Gastrocnemius medialis (tissue), 4 donors: ENCODE data around the gene KRTAP24-1. TPM values are rescaled to one million over a fixed set of nuclear protein-coding genes. Genes with fewer than 3 reads are reported as not detected.

Source experiments
- ATAC-seq, 2 donors: fragments of 150-250 bp; one replicate each; pipeline ENCODE4 v1.9.1; 2016
- DNase-seq, 2 donors: peaks; one replicate each; pipeline ENCODE4 v3.0.0-alpha.2; 2019
- H3K27ac ChIP-seq, 4 donors: fragments of 200-600 bp; sonication (generic); 1 replicate in 1 of 4; 2 replicates in 3 of 4; pipeline ENCODE4 v1.5.1; 2016 to 2018; ENCODE audit warnings: mild to moderate bottlenecking in 2 of 4, moderate library complexity in 1 of 4
- H3K27me3 ChIP-seq, 3 donors: fragments of 200-600 bp; sonication (generic) in 2 of 3; 1 replicate in 1 of 3; 2 replicates in 2 of 3; pipeline versions ENCODE4 v1.5.1 to v1.6.0; 2016 to 2019; ENCODE audit warnings: mild to moderate bottlenecking in 1 of 3, moderate library complexity in 1 of 3
- H3K36me3 ChIP-seq, 2 donors: fragments of 200-600 bp; sonication (generic) in 1 of 2; one replicate each; pipeline ENCODE4 v1.5.1; 2017 to 2018
- H3K4me1 ChIP-seq, 2 donors: fragments of 200-600 bp; sonication (generic) in 1 of 2; one replicate each; pipeline ENCODE4 v1.5.1; 2016 to 2017; ENCODE audit warnings: mild to moderate bottlenecking in 2 of 2
- H3K4me3 ChIP-seq, 4 donors: fragments of 200-600 bp; sonication (generic) in 3 of 4; 1 replicate in 1 of 4; 2 replicates in 3 of 4; pipeline ENCODE4 v1.5.1; 2016 to 2019; ENCODE audit warnings: mild to moderate bottlenecking in 2 of 4
- H3K9me3 ChIP-seq, 3 donors: fragments of 200-600 bp; sonication (generic) in 2 of 3; 1 replicate in 1 of 3; 2 replicates in 2 of 3; pipeline ENCODE4 v1.5.1; 2016 to 2019
- POLR2A ChIP-seq, 2 donors: fragments of 450-650 bp; IDR thresholded peaks; one replicate each; pipeline ENCODE4 v1.6.1; 2017; ENCODE audit warnings: antibody characterized with exemption in 2 of 2, mild to moderate bottlenecking in 2 of 2, moderate library complexity in 2 of 2
- in situ Hi-C, 4 donors: fragments of 200-750 bp; cut with MboI; loops; one replicate each; pipeline versions ENCODE4 v1.15.0 to v1.8.0; 2017; ENCODE audit warnings: low sequenced_read_pairs in 4 of 4
- intact Hi-C: fragments of 100-400 bp; cut with DNase I; formaldehyde crosslinking; loops from one replicate; pipeline ENCODE4 v1.15.1; 2023; ENCODE audit warnings: low total_unique reads
- total RNA-seq, 4 donors: library from RNA; depleted of rRNA; stranded (reverse); fragments of >200 nt; gene quantifications; one replicate each; pipeline versions ENCODE4 v1.1.0 to v1.2.3, GENCODE V29; 2016
- TF ChIP-seq, protein P1 (sequence below), 5 experiments: fragments of 450-650 bp in 3 of 5; fragments of 200-600 bp in 2 of 5; sonication (generic) in 2 of 5; IDR thresholded peaks in 4 of 5; conservative IDR thresholded peaks in 1 of 5; 1 replicate in 4 of 5; 2 replicates in 1 of 5; pipeline ENCODE4 v1.5.1; 2016 to 2019; ENCODE audit warnings: antibody characterized with exemption in 5 of 5, mild to moderate bottlenecking in 3 of 5, moderate library complexity in 3 of 5

KRTAP24-1 gene, protein sequence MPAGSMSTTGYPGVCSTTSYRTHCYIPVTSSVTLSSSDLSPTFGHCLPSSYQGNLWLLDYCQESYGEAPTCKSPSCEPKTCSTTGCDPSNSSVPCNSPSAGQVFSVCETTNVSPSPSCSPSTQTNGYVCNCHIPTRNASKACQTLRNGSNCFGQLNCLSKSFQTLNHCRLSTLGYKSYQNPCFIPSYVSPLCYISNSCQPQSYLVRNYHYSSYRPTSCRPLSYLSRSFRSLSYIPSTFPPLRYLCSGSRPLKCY
- total RNA-seq, result not detected

- no peak within 1 kb of the TSS for H3K27ac ChIP-seq
- in situ Hi-C loops (no loop called here), intact Hi-C loops (no loop called here)
- H3K4me1 ChIP-seq, result no peaks in the 10 kb centered on the region
- H3K36me3 ChIP-seq, result no peaks in the 10 kb centered on the region
- H3K4me3 ChIP-seq, result no peak within 1 kb of the TSS
- ATAC-seq, result no peak
- no peaks in the 10 kb centered on the region for H3K27me3 ChIP-seq
- DNase-seq, result no peak
- TF ChIP-seq, protein P1, sequence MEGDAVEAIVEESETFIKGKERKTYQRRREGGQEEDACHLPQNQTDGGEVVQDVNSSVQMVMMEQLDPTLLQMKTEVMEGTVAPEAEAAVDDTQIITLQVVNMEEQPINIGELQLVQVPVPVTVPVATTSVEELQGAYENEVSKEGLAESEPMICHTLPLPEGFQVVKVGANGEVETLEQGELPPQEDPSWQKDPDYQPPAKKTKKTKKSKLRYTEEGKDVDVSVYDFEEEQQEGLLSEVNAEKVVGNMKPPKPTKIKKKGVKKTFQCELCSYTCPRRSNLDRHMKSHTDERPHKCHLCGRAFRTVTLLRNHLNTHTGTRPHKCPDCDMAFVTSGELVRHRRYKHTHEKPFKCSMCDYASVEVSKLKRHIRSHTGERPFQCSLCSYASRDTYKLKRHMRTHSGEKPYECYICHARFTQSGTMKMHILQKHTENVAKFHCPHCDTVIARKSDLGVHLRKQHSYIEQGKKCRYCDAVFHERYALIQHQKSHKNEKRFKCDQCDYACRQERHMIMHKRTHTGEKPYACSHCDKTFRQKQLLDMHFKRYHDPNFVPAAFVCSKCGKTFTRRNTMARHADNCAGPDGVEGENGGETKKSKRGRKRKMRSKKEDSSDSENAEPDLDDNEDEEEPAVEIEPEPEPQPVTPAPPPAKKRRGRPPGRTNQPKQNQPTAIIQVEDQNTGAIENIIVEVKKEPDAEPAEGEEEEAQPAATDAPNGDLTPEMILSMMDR (IDR thresholded peaks at IDR 0.05 in 4 of 5, conservative IDR thresholded peaks at IDR 0.05 in 1 of 5), result no peak
- no peak for TF ChIP-seq POLR2A (IDR thresholded peaks at IDR 0.05)
- no peaks in the 10 kb centered on the region for H3K9me3 ChIP-seq
Measured at GRCh38 chr21:30282850-30283249, at the start of gene KRTAP24-1. Gene KRTAP24-1 (minus strand): TSS chr21:30282950. CDS start chr21:30282932, 18 bp downstream.

DNA sequence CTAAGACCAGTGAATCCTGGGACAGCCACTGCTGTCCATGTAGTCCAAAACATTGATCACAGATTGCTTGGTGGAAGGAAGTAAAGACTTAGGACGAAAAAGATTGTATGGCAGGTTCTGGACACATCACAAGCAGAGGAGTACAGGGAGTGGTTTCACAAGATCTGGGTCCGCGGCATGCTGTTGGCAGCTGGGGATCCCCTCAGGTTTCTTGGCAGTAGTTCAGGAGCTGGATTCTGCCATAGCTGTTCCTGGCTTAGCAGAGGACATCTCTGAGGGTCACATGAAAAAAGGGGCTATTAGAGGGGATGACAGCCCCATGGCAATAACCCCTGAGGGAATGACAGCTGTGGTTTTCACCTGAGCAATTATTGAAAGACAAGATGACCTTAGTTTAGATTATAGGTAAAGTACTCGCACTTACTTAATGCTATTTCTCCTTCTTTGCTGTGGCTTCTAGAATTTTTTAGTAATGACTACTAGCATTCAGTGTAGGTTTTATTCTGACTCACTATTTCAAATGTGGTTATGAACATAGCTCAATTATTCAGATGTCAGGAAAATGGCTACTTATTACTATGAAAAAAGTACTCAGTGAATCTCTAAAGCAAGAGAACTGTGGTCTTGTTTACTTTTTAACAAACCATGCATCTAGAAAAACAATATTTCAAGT lies 46.6 kb upstream of the KRTAP24-1 start:
- Histone ChIP-seq H3K4me1 (no peaks in the 10 kb centered on the region), H3K27me3 (no peaks in the 10 kb centered on the region), H3K27ac (no peak overlapping the region), H3K4me3 (no peak overlapping the region), H3K9me3 (no peaks in the 10 kb centered on the region), H3K36me3 (no peaks in the 10 kb centered on the region)
- intact Hi-C loops (no loop called here), in situ Hi-C loops (loop anchor here in 2 of 4 donors (25.0 kb wide), 1 partner anchor 758 kb away; no protein-coding TSS in a partner anchor)
- no peak for DNase-seq
- no peak for ATAC-seq
- TF ChIP-seq, protein P1 (IDR thresholded peaks at IDR 0.05 in 4 of 5, conservative IDR thresholded peaks at IDR 0.05 in 1 of 5), result no peak
- no peak for TF ChIP-seq POLR2A (IDR thresholded peaks at IDR 0.05)

DNA sequence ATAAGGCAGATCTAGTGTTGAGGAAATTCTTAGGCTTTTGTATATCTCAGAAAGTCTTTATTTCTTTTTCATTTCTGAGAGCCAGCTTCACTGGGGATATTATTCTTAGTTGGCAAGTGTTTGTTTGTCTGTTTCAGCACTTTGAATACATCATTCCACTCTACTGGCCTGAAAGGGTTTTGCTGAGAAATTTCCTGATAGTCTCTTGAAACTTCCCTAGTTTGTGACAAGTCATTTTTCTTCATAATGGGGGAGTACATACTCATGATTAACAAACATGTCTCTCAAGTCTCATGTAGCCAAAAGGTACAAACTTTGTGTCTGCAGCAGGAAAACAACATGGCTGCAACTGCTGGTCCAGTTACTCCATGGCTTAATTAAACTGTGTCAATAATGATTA lies 43.6 kb upstream of the KRTAP24-1 start:
- Histone ChIP-seq H3K36me3 (no peaks in the 10 kb centered on the region), H3K27me3 (no peaks in the 10 kb centered on the region), H3K27ac (no peak overlapping the region), H3K4me3 (no peak overlapping the region), H3K4me1 (no peaks in the 10 kb centered on the region), H3K9me3 (no peaks in the 10 kb centered on the region)
- DNase-seq (no peak), ATAC-seq (no peak)
- intact Hi-C loops (no loop called here), in situ Hi-C loops (loop anchor here in 2 of 4 donors (25.0 kb wide), 1 partner anchor 761 kb away; no protein-coding TSS in a partner anchor)
- TF ChIP-seq, protein P1 (IDR thresholded peaks at IDR 0.05 in 4 of 5, conservative IDR thresholded peaks at IDR 0.05 in 1 of 5), result no peak
- no peak for TF ChIP-seq POLR2A (IDR thresholded peaks at IDR 0.05)

DNA sequence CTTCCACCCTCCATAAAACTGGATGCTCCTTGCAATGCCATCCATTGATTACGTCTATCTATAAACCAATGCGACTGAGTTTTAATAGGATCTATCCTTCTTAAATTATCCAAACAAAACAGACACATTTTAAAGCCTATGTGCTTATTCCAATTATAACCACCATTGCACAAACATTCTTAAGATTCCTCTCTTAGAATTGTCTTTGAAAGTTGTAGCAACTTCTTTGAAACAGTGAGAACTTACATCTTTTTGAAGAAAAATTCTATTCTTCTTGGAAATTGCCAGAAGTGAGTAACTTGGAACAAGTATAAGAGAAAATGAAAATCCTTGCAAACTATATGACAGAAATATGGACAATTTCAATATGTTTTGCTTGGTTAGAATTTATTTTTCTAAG lies 37.5 kb upstream of the KRTAP24-1 start, which contains the start of gene KRTAP26-1:
TSS of gene KRTAP26-1 (minus strand) at position 101 of the 400 bp plus-strand sequence. CDS start 280 bp downstream, outside the sequence.
- H3K27ac ChIP-seq, result no peak within 1 kb of the TSS
- no peak within 1 kb of the TSS for H3K4me3 ChIP-seq
- TF ChIP-seq, protein P1 (IDR thresholded peaks at IDR 0.05 in 4 of 5, conservative IDR thresholded peaks at IDR 0.05 in 1 of 5), result no peak
- no peak for TF ChIP-seq POLR2A (IDR thresholded peaks at IDR 0.05)
- H3K9me3 ChIP-seq, result no peaks in the 10 kb centered on the region
- DNase-seq, result no peak
- H3K36me3 ChIP-seq, result no peaks in the 10 kb centered on the region
- H3K4me1 ChIP-seq, result no peaks in the 10 kb centered on the region
- ATAC-seq, result no peak
- H3K27me3 ChIP-seq, result no peaks in the 10 kb centered on the region
- intact Hi-C loops, result no loop called here
- in situ Hi-C loops, result no loop called here
